ENCODE data around the gene PRRC2A.

PRRC2A gene

GRCh38 chr6:31676322-31676903, 55.9 kb downstream of the PRRC2A start:
- no peak for DNase-seq

GRCh38 chr6:31676904-31677303, 56.4 kb downstream of the PRRC2A start:
- no peak for DNase-seq

DNA sequence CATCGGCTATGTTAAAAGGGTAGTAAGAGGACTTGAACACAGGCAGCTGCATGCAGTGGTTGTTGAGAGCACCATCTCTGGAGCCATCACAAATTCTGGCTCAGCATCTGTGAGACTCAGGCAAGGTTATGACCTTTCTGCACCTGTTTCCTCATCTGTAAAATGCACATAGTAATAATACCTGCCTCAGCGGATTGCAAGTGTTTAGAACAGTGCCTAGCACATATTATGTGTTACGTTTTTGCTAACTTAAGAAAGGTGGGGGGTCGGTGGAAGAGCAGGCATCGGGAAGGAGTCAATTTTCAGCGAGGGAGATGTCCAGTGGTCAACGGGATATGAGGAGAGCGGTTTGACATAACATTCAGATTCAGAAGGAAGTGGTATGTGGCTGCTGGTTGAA, 57.4 kb downstream of the PRRC2A start:
- DNase-seq: no peak

GRCh38 chr6:31680226-31681134, 60.0 kb downstream of the PRRC2A start, which contains the start of gene LY6G5C:
LY6G5C (minus strand) TSS chr6:31681067; CDS start chr6:31680373, 694 bp downstream.
- peak; percentile 76 for DNase-seq

- no peak for DNase-seq
Observed at GRCh38 chr6:31681135-31681671, 60.7 kb downstream of the PRRC2A start.

- DNase-seq: no peak
Observed at GRCh38 chr6:31683591-31683990, 63.1 kb downstream of the PRRC2A start.

GRCh38 chr6:31686483-31686882, 66.0 kb downstream of the PRRC2A start:
- DNase-seq: no peak

- DNase-seq: no peak
Observed at GRCh38 chr6:31687321-31687720, 66.8 kb downstream of the PRRC2A start.
